H9 (cell line): ENCODE data around the gene CABP4. TPM values are rescaled to one million over a fixed set of nuclear protein-coding genes. Genes with fewer than 3 reads are reported as not detected.

Experiments
- DNase-seq: peaks from one replicate; pipeline ENCODE4 v3.0.0-alpha.2; 2017
- H2AFZ ChIP-seq: one replicate; pipeline ENCODE4 v1.6.1; 2013; ENCODE audit warnings: mild to moderate bottlenecking, low read length, control low read depth, moderate library complexity
- H2AK5ac ChIP-seq: 2 replicates; pipeline ENCODE4 v1.6.1; 2013; ENCODE audit warnings: low read length, control low read depth, mixed read lengths; ENCODE audit not compliant: insufficient read length
- H2BK120ac ChIP-seq: one replicate; pipeline ENCODE4 v1.6.1; 2013; ENCODE audit warnings: low read depth, mild to moderate bottlenecking, low read length, control low read depth, inconsistent platforms; ENCODE audit not compliant: poor library complexity, severe bottlenecking
- H2BK12ac ChIP-seq: 2 replicates; pipeline ENCODE4 v1.6.1; 2013; ENCODE audit warnings: low read length, control low read depth, mixed read lengths, low read depth; ENCODE audit not compliant: insufficient read length
- H2BK15ac ChIP-seq: 2 replicates; pipeline ENCODE4 v1.6.1; 2013; ENCODE audit warnings: low read depth, low read length, control low read depth
- H2BK20ac ChIP-seq: one replicate; pipeline ENCODE4 v1.6.1; 2013; ENCODE audit warnings: low read depth, mild to moderate bottlenecking, low read length, control low read depth, inconsistent platforms; ENCODE audit not compliant: poor library complexity, severe bottlenecking
- H2BK5ac ChIP-seq: 2 replicates; pipeline ENCODE4 v1.6.1; 2013; ENCODE audit warnings: low read length, control low read depth, mixed read lengths; ENCODE audit not compliant: insufficient read length
- H3K14ac ChIP-seq: 2 replicates; pipeline ENCODE4 v1.6.1; 2013; ENCODE audit warnings: low read length, control low read depth; ENCODE audit not compliant: insufficient read depth
- H3K18ac ChIP-seq: 2 replicates; pipeline ENCODE4 v1.6.1; 2013; ENCODE audit warnings: low read depth, mild to moderate bottlenecking, mixed read lengths, low read length, control low read depth; ENCODE audit not compliant: insufficient read length
- H3K23ac ChIP-seq: 2 replicates; pipeline ENCODE4 v1.6.1; 2013; ENCODE audit warnings: low read length, control low read depth, mixed read lengths, low read depth; ENCODE audit not compliant: insufficient read length
- H3K23me2 ChIP-seq: 2 replicates; pipeline ENCODE4 v1.6.1; 2013; ENCODE audit warnings: low read depth, mild to moderate bottlenecking, mixed read lengths, low read length, control low read depth; ENCODE audit not compliant: insufficient read length, poor library complexity, severe bottlenecking
- H3K27ac ChIP-seq: 2 replicates; pipeline ENCODE4 v1.5.1; 2013; ENCODE audit warnings: low read length, control low read depth, mixed read lengths, low read depth; ENCODE audit not compliant: insufficient read length
- H3K27me3 ChIP-seq: 2 replicates; pipeline ENCODE4 v1.6.1; 2013; ENCODE audit warnings: low read length, control low read depth, inconsistent platforms; ENCODE audit not compliant: insufficient read depth
- H3K4ac ChIP-seq: 2 replicates; pipeline ENCODE4 v1.6.1; 2013; ENCODE audit warnings: low read depth, mild to moderate bottlenecking, control low read depth, inconsistent platforms, low read length, moderate library complexity
- H3K4me1 ChIP-seq: 2 replicates; pipeline ENCODE4 v1.6.1; 2013; ENCODE audit warnings: low read length, control low read depth, inconsistent platforms; ENCODE audit not compliant: insufficient read depth
- H3K4me2 ChIP-seq: 2 replicates; pipeline ENCODE4 v1.6.1; 2013; ENCODE audit warnings: low read length, control low read depth, mixed read lengths; ENCODE audit not compliant: insufficient read length, insufficient read depth
- H3K56ac ChIP-seq: 2 replicates; pipeline ENCODE4 v1.6.1; 2013; ENCODE audit warnings: low read depth, mild to moderate bottlenecking, mixed read lengths, low read length, control low read depth; ENCODE audit not compliant: insufficient read length
- H3K79me1 ChIP-seq: 2 replicates; pipeline ENCODE4 v1.6.1; 2013; ENCODE audit warnings: low read depth, mild to moderate bottlenecking, moderate library complexity, low read length, control low read depth, inconsistent platforms; ENCODE audit not compliant: insufficient read depth, poor library complexity, severe bottlenecking
- H3K79me2 ChIP-seq: 2 replicates; pipeline ENCODE4 v1.6.1; 2013; ENCODE audit warnings: low read length, control low read depth, inconsistent platforms; ENCODE audit not compliant: insufficient read depth
- H3K9ac ChIP-seq: 2 replicates; pipeline ENCODE4 v1.6.1; 2013; ENCODE audit warnings: low read length, control low read depth, mixed read lengths; ENCODE audit not compliant: insufficient read length; ENCODE audit errors: extremely low read depth
- H3K9me3 ChIP-seq: one replicate; pipeline ENCODE4 v1.6.1; 2013; ENCODE audit warnings: low read depth, low read length, inconsistent platforms; ENCODE audit not compliant: control insufficient read depth
- H3T11ph ChIP-seq: one replicate; pipeline ENCODE4 v1.6.1; 2013; ENCODE audit warnings: mild to moderate bottlenecking, low read length, control low read depth, inconsistent platforms
- H4K20me1 ChIP-seq: one replicate; pipeline ENCODE4 v1.6.1; 2013; ENCODE audit not compliant: control insufficient read depth, insufficient read length, insufficient read depth
- H4K5ac ChIP-seq: 2 replicates; pipeline ENCODE4 v1.6.1; 2013; ENCODE audit warnings: low read depth, mild to moderate bottlenecking, mixed read lengths, low read length, control low read depth; ENCODE audit not compliant: insufficient read length
- H4K8ac ChIP-seq: replicated peaks from 2 replicates; pipeline ENCODE4 v1.6.1; 2013; ENCODE audit warnings: low read length, control low read depth, mixed read lengths, low read depth; ENCODE audit not compliant: insufficient read length
- H4K91ac ChIP-seq: 2 replicates; pipeline ENCODE4 v1.6.1; 2013; ENCODE audit warnings: low read depth, mild to moderate bottlenecking, moderate library complexity, mixed read lengths, low read length, control low read depth; ENCODE audit not compliant: insufficient read length
- H3K27ac Mint-ChIP-seq, 3 experiments: 2 replicates in 2 of 3; 3 replicates in 1 of 3; pipeline ENCODE4 v1.8.0; 2020 to 2021; ENCODE audit warnings: mixed read lengths in 3 of 3, mild to moderate bottlenecking in 1 of 3, moderate library complexity in 1 of 3
- H3K27me3 Mint-ChIP-seq: 2 replicates; pipeline ENCODE4 v1.8.0; 2021; ENCODE audit warnings: low read depth, mild to moderate bottlenecking, moderate library complexity, mixed read lengths
- H3K36me3 Mint-ChIP-seq, 3 experiments: 2 replicates in 2 of 3; 3 replicates in 1 of 3; pipeline ENCODE4 v1.8.0; 2020 to 2021; ENCODE audit warnings: low read depth in 3 of 3, mixed read lengths in 3 of 3; ENCODE audit not compliant: insufficient read depth in 1 of 3
- H3K4me1 Mint-ChIP-seq, 2 experiments: 2 replicates each; pipeline ENCODE4 v1.8.0; 2020; ENCODE audit warnings: mixed read lengths in 2 of 2
- H3K4me3 Mint-ChIP-seq, 2 experiments: 2 replicates in 1 of 2; 3 replicates in 1 of 2; pipeline ENCODE4 v1.8.0; 2020 to 2021; ENCODE audit warnings: mild to moderate bottlenecking in 2 of 2, mixed read lengths in 2 of 2, moderate library complexity in 1 of 2
- H3K9me3 Mint-ChIP-seq, 2 experiments: 2 replicates in 1 of 2; 3 replicates in 1 of 2; pipeline ENCODE4 v1.8.0; 2020; ENCODE audit warnings: mild to moderate bottlenecking in 2 of 2, mixed read lengths in 2 of 2, moderate library complexity in 1 of 2
- WGBS: extraction: QIAGEN DNeasy Blood & Tissue Kit; methylation state at CpG from one replicate; pipeline ENCODE4 v1.1.7; 2013; ENCODE audit warnings: missing lambda C conversion rate, low lambda C conversion rate, mixed read lengths; ENCODE audit not compliant: insufficient read length; ENCODE audit errors: extremely low coverage; 5-methylcytosine and 5-hydroxymethylcytosine counted together
- total RNA-seq: library from RNA; stranded (reverse); gene quantifications from 2 replicates; pipeline ENCODE4 v1.2.1, GENCODE V29; 2021
- TF ChIP-seq, protein P1 (sequence below): fragments of 200-600 bp; sonication (generic); conservative IDR thresholded peaks from 3 replicates; pipeline ENCODE4 v1.8.0; 2021; ENCODE audit warnings: antibody characterized with exemption, mild to moderate bottlenecking

The CABP4 gene
- total RNA-seq, 1 experiment from 2014 or later, result not detected

DNA sequence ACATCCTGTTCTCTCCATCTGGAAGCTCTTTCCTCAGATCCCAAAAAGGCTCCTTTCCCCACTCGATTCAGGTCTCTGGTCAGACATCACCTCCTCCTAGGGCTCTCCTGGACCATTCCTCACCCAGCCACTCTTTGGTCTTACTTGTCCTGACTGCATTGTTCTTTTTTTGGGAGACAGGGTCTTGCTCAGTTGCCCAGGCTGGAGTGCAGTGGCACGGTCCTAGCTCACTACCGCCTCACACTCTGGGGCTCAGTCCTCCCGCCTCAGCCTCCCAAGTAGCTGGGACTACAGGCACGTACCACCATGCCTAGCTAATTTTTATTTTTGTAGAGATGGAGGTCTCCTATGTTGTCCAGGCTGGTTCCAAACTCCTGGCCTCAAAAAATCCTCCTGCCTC is 9.6 kb upstream of the CABP4 start:
- Mint-ChIP-seq H3K27ac (peak overlapping the region in 1 of 3 experiments; percentile 39; a peak in 1 of 7 replicates), H3K4me3 (peak overlapping the region; percentile 13 to 34; a peak in 4 of 5 replicates), H3K4me1 (peaks cover 2 to 10% of the 10 kb centered on the region in 2 experiments; a peak in 2 of 4 replicates), H3K9me3 (no peaks in the 10 kb centered on the region), H3K27me3 (peaks cover 12% of the 10 kb centered on the region), H3K36me3 (peaks cover 5 to 14% (median 13%) of the 10 kb centered on the region in 3 experiments; a peak in 5 of 7 replicates)
- Histone ChIP-seq H2BK120ac (no peak overlapping the region), H3K27me3 (no peaks in the 10 kb centered on the region), H4K5ac (no peak overlapping the region), H2AFZ (no peak overlapping the region), H2BK5ac (no peak overlapping the region), H3K4ac (no peak overlapping the region), H3K9ac (no peak overlapping the region), H3K56ac (no peak overlapping the region), H3K27ac (no peak overlapping the region), H2AK5ac (no peak overlapping the region), H3K14ac (no peak overlapping the region), H3K79me2 (no peaks in the 10 kb centered on the region), H3K9me3 (no peaks in the 10 kb centered on the region), H3K79me1 (no peaks in the 10 kb centered on the region), H3K23ac (no peak overlapping the region), H3K23me2 (peaks cover 4% of the 10 kb centered on the region), H4K8ac (no peak overlapping the region), H2BK15ac (no peak overlapping the region), H2BK12ac (no peak overlapping the region), H3K4me1 (no peaks in the 10 kb centered on the region), H3T11ph (no peak overlapping the region), H4K20me1 (no peaks in the 10 kb centered on the region), H4K91ac (no peak overlapping the region), H3K4me2 (no peak overlapping the region), H3K18ac (no peak overlapping the region), H2BK20ac (no peak overlapping the region)
- no CpG with 5 or more reads among the region's 5 CpGs for WGBS
- TF ChIP-seq, protein P1, sequence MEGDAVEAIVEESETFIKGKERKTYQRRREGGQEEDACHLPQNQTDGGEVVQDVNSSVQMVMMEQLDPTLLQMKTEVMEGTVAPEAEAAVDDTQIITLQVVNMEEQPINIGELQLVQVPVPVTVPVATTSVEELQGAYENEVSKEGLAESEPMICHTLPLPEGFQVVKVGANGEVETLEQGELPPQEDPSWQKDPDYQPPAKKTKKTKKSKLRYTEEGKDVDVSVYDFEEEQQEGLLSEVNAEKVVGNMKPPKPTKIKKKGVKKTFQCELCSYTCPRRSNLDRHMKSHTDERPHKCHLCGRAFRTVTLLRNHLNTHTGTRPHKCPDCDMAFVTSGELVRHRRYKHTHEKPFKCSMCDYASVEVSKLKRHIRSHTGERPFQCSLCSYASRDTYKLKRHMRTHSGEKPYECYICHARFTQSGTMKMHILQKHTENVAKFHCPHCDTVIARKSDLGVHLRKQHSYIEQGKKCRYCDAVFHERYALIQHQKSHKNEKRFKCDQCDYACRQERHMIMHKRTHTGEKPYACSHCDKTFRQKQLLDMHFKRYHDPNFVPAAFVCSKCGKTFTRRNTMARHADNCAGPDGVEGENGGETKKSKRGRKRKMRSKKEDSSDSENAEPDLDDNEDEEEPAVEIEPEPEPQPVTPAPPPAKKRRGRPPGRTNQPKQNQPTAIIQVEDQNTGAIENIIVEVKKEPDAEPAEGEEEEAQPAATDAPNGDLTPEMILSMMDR, result no peak
- no peak for DNase-seq
